T-helper 2 cell (primary cell): Measurements from ENCODE around the gene ISLR.

ENCODE experiments used
- DNase-seq, 5 experiments: peaks; one replicate each; pipeline versions ENCODE4 v3.0.0 to v3.0.0-alpha.2; 2012 to 2022

The ISLR gene

DNA sequence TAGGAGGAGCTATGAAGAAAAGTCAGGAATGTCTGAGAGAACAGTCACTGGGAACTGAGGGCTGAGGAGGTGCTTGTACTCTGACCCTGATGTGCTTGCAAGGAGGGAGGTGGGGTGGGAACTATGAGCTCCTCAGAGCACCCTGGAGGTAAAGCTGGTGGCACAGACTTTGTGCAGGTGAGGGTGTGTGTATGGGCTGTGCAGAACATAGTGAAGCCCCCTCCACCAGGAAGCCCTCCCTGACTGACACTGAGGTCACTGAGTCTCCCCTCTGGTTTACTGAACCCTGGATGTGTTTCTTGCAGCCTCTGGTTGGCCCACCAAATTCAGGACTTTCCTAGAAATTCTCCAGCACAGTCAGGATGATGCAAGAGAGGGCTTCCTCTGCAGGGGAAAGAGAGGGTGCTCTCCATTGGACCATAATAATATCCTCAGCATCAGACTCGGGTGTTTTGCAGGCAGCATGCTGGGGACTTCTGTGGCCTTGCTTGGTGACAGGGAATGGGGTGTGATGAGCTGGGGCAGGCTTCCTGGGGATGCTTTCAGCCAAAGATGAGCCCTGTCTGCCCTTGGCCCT, 1.5 kb upstream of the ISLR start:
- DNase-seq: no peak

- DNase-seq: no peak
These were observed 670 bp upstream of the ISLR start for GRCh38 chr15:74172701-74173379.

DNA sequence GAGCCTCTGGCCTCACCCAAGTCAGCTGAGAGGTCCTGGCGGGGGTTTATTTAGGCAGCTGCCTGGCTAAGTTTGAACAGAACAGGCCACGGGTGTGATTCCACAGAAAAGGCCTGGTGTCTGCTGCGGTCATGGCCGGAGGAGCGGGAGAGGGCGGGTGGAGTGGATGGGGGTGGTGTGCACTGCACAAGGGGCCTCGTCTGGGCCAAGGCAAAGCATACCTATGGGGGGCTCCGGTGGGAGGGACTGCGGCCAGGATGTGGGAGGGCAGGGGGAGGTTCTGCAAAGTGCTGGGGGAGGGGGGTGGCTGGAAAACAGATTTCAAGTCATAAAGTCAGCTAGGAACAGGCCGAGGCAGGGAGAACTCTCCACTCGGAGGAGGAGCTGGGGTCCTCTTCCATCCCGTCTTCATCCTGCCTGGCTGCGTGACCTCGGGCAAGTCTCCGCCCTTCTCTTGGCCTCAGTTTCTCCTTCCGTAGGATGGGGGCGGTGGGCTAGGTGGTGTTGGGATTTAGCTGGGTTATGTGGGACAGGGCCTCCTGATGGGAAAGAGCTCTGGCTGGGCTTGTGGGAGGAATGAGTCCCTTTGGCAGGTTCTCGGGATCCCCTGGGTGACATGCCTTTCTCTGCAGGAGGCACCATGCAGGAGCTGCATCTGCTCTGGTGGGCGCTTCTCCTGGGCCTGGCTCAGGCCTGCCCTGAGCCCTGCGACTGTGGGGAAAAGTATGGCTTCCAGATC, 878 bp downstream of the ISLR start:
- DNase-seq: no peak

DNA sequence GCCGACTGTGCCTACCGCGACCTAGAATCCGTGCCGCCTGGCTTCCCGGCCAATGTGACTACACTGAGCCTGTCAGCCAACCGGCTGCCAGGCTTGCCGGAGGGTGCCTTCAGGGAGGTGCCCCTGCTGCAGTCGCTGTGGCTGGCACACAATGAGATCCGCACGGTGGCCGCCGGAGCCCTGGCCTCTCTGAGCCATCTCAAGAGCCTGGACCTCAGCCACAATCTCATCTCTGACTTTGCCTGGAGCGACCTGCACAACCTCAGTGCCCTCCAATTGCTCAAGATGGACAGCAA, 1.4 kb downstream of the ISLR start:
- DNase-seq: no peak

DNA sequence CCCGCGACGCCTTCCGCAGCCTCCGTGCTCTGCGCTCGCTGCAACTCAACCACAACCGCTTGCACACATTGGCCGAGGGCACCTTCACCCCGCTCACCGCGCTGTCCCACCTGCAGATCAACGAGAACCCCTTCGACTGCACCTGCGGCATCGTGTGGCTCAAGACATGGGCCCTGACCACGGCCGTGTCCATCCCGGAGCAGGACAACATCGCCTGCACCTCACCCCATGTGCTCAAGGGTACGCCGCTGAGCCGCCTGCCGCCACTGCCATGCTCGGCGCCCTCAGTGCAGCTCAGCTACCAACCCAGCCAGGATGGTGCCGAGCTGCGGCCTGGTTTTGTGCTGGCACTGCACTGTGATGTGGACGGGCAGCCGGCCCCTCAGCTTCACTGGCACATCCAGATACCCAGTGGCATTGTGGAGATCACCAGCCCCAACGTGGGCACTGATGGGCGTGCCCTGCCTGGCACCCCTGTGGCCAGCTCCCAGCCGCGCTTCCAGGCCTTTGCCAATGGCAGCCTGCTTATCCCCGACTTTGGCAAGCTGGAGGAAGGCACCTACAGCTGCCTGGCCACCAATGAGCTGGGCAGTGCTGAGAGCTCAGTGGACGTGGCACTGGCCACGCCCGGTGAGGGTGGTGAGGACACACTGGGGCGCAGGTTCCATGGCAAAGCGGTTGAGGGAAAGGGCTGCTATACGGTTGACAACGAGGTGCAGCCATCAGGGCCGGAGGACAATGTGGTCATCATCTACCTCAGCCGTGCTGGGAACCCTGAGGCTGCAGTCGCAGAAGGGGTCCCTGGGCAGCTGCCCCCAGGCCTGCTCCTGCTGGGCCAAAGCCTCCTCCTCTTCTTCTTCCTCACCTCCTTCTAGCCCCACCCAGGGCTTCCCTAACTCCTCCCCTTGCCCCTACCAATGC, 2.0 kb downstream of the ISLR start:
- DNase-seq: no peak

GRCh38 chr15:74176262-74177214, 3.0 kb downstream of the ISLR start:
- DNase-seq: no peak

GRCh38 chr15:74178326-74179100, 5.0 kb downstream of the ISLR start:
- no peak for DNase-seq

GRCh38 chr15:74179101-74179841, 5.8 kb downstream of the ISLR start:
- no peak for DNase-seq

DNA sequence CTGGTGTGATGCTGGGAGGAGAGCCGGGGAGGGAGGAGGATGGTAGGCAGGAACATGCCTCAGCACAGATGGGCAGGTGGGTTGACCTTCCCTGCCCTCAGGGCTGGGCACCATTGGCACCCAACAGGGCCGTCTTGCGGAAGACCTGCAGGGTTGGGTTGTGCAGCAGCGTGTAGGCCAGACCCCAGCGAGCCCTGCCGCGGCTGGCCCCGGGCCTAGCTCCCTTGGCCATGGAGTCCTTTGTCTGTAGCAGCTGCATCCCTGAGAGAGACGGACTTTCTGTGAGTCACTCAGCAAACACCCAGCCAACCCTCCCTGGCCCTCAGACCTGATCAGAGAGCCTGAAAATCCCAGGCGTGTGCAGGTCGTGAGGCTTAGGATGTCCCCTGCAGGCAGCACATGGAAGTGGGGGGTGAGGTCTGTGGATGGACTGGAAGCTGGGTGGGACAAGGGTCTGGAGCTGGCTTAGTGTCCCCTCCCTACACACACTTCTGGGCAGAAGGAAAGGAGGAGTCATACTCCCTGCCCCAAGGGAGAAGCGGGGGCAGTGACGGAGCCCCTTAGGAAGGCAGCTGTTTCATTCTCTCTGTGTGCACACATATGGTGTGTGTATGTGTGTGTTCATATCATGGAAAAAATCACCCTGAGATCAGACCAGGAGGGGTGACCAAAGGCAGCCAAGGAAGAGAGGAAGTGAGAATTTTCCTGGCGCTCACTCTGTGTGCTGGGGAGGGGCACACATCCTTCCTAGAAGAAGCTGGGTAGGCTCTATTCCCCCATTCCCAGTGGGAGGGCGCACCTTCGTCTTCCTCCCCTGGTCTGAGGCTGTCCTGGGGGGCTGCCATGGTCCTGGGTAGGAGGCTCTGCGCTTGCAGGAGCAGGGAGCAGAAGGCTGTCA, 6.7 kb downstream of the ISLR start:
- no peak for DNase-seq

DNA sequence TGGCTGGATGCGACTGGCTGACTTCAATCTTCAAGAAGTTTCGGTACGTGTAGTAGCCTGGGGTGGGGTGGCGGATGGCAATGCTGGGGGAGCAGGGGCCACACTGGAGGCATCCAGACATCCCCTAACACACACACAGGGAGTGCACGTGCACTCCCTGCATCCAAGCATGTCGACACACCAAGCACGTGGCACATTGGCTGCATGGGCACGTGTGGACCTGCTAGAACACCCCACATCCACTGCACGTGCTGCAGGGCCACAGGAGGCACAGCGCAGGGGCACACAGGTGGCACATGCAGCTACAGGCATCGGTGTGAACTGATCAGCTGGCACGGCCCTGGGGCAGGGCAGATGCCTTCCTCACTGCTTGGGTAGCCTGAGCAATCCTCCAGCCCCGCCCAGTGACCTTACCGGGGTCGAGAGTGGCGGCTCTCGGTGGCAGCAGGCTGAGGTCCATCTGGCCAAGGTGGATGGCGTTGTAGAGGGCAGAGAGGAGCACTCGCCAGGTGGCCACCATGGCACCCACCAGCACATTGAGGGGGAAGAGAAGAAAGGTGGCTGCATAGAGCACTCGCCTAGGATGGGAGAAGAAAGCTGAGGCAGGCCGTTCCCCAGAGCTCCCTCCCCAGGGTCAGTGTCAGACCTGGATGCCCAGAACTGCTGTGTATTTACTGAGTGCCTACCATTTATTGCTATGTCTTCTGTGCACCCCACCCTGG, 7.5 kb downstream of the ISLR start:
- no peak for DNase-seq

- no peak for DNase-seq
These were observed 8.6 kb downstream of the ISLR start for GRCh38 chr15:74182131-74182530.

DNA sequence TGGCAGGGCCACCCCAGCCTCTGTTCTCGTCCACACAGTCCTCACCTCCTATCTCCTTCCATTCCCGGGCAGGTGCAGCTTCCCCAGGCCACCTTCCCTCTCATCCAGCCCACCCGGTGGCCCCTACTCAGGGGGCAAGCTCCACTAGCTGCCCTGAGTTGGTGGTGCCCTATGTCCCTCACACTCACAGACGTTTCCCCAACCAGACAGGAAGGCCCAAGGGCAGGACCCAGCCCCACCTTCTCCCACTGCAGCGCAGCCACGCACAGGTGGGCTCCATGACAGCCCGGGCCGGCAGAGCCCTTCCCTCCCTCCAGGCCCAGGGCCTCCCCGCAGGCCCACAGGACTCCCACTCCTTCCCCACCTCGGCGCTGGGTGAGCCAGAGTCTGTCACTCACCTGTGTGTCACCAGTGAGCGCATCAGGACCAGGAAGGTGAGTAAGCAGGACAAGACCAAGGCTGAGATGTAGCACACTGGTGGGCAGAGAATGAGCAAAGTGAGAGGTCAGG, 11.1 kb downstream of the ISLR start:
- no peak for DNase-seq

DNA sequence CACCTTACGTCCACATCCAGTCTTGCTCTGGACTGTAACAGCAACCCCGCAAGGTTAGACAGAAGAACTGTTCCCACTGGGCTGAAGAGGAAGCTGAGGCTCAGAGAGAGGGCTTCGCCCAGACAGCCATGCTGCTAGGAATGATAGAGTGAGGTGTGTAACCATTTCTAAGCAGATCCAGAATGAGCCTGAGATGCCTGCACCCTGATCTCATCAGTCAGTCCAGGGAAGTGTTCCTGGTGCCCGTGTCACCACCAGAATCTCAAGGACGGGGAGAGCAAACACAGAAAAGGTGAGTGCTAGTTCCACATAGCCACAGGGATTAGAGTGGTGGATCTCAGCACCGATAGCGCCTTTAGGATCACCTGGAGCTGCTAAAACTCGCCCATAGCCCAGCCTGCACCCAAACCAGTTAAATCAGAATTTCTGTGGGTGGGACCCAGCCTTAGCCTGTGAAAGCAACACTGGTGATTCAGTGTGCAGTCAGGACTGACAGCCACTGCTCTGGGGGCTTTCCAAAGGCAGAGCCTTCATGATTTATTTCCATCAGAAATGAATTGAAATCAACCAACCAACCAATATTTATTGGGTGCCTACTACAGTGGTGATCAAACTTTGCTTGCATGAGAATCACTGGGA, 12.3 kb downstream of the ISLR start:
- no peak for DNase-seq

DNA sequence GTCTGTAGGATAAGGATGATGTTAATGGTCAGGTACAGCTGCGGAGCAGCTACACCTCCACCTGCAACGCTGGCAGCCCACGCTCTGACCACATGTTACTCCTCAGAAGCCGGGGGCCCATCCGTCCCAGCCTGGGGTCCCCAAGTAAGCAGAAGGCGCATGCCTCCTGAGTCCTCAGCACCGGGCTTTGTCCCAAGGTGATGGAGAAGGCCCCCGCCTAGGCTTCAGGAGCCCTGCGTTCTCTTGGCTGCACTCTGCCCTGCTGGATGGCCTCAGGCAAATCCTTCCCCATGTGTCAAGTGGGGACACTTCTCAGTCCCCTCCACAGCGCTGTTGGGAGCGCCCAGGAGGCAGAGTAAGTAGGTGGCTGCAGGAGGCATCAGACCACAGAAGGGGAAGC, 14.7 kb downstream of the ISLR start:
- no peak for DNase-seq

GRCh38 chr15:74191798-74192197, 18.3 kb downstream of the ISLR start:
- no peak for DNase-seq

DNA sequence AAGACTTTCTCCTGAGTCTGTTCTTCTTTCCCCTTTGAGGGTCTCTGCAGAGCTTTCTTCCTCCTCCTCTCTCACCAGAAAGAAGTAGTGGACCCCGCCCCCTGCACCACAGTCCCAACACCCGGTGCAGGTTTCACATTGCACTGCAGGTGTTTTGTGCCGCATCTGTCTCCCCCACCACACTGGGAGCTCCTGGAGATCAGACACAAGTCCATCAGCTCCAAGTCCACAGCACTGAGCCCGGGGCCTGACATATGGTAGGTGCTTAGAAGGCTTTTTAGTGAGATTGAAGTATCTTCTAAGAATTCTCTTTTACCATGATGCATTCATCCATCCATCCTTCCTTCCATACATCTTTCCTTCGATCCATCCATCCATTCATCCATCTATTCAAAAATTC, 19.2 kb downstream of the ISLR start:
- DNase-seq: no peak

- DNase-seq: no peak
These were observed 19.8 kb downstream of the ISLR start for GRCh38 chr15:74193299-74193718.

DNA sequence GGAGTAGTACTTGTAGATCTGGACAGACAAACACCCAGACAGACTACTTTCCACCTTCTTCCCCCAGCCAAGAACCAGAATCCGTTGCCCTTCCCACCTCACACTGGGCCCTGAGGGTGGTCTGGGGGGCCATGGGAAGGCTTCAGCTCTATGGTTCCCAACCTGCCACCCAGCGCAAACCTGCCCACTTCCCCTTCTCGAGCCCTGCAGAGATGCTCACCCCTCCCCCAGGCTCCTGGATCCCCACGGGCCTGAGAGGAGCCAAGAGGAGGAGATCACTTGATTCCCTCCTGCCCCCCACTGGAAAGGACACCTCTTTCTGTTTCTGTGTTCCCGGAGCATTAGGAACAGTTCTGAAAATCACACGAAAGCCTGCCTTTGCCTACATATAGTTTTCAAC, 20.4 kb downstream of the ISLR start:
- no peak for DNase-seq
